HL-60 (cell line): ENCODE measurements around the gene TRIO.

Experiments
- DNase-seq, 2 experiments: peaks; one replicate each; pipeline ENCODE4 v3.0.0-alpha.2; 2010 to 2020; ENCODE audit warnings: low read depth in 1 of 2, low spot score in 1 of 2
- H3K27ac ChIP-seq: fragments of 250-450 bp; sonication (Bioruptor Pico); replicated peaks from 2 replicates; pipeline ENCODE4 v1.5.1; 2020; ENCODE audit warnings: mild to moderate bottlenecking, moderate library complexity
- H3K27me3 ChIP-seq: fragments of 250-450 bp; sonication (Bioruptor Pico); 2 replicates; pipeline ENCODE4 v1.5.1; 2021; ENCODE audit warnings: mild to moderate bottlenecking, moderate library complexity; ENCODE audit not compliant: insufficient read depth, poor library complexity, severe bottlenecking
- H3K4me3 ChIP-seq: replicated peaks from 2 replicates; pipeline ENCODE4 v1.5.1; 2011; ENCODE audit warnings: mild to moderate bottlenecking, control low read depth, low read length; ENCODE audit not compliant: insufficient read depth
- GABPA ChIP-seq: IDR thresholded peaks from 2 replicates; pipeline ENCODE4 v1.6.1; 2012; ENCODE audit warnings: low read depth
- POLR2AphosphoS5 ChIP-seq: IDR thresholded peaks from 2 replicates; pipeline ENCODE4 v1.6.1; 2012; ENCODE audit warnings: low read depth
- SPI1 ChIP-seq: IDR thresholded peaks from 2 replicates; pipeline ENCODE4 v1.6.1; 2012; ENCODE audit warnings: low read depth, mild to moderate bottlenecking, borderline replicate concordance
- TF ChIP-seq, protein P1 (sequence below): IDR thresholded peaks from 2 replicates; pipeline ENCODE4 v1.6.1; 2012; ENCODE audit warnings: low read depth; ENCODE audit not compliant: insufficient replicate concordance
- TF ChIP-seq, protein P2 (sequence below): IDR thresholded peaks from one replicate; pipeline ENCODE4 v1.5.1; 2011; ENCODE audit warnings: low read length, control low read depth, inconsistent platforms; ENCODE audit not compliant: insufficient read depth

Gene TRIO

DNA sequence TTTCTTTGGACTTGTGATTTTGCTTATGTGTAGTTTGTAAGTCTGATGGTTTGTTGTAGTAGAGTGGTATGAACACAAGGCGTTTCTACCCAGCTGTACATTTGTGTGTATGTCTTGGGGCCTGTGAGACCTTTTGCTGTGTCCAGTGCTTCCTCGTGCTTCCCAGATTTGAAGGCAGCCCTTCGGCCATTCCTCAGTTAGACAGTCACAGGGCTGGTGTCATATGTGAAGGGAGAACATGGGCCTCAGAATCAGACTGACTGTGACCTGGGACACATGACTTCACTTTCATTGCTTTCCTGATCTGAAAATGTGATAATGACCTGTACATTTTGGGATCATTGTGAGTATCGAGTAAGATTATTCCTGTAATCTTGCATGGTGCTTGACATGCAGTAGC, 140.0 kb downstream of the TRIO start:
- no peak overlapping the region for H3K4me3 ChIP-seq
- DNase-seq = no peak
- no peaks in the 10 kb centered on the region for H3K27me3 ChIP-seq
- TF ChIP-seq, protein P1, sequence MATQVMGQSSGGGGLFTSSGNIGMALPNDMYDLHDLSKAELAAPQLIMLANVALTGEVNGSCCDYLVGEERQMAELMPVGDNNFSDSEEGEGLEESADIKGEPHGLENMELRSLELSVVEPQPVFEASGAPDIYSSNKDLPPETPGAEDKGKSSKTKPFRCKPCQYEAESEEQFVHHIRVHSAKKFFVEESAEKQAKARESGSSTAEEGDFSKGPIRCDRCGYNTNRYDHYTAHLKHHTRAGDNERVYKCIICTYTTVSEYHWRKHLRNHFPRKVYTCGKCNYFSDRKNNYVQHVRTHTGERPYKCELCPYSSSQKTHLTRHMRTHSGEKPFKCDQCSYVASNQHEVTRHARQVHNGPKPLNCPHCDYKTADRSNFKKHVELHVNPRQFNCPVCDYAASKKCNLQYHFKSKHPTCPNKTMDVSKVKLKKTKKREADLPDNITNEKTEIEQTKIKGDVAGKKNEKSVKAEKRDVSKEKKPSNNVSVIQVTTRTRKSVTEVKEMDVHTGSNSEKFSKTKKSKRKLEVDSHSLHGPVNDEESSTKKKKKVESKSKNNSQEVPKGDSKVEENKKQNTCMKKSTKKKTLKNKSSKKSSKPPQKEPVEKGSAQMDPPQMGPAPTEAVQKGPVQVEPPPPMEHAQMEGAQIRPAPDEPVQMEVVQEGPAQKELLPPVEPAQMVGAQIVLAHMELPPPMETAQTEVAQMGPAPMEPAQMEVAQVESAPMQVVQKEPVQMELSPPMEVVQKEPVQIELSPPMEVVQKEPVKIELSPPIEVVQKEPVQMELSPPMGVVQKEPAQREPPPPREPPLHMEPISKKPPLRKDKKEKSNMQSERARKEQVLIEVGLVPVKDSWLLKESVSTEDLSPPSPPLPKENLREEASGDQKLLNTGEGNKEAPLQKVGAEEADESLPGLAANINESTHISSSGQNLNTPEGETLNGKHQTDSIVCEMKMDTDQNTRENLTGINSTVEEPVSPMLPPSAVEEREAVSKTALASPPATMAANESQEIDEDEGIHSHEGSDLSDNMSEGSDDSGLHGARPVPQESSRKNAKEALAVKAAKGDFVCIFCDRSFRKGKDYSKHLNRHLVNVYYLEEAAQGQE = no peak
- TF ChIP-seq POLR2AphosphoS5 (no peak), GABPA (no peak), SPI1 (no peak)
- TF ChIP-seq, protein P2, sequence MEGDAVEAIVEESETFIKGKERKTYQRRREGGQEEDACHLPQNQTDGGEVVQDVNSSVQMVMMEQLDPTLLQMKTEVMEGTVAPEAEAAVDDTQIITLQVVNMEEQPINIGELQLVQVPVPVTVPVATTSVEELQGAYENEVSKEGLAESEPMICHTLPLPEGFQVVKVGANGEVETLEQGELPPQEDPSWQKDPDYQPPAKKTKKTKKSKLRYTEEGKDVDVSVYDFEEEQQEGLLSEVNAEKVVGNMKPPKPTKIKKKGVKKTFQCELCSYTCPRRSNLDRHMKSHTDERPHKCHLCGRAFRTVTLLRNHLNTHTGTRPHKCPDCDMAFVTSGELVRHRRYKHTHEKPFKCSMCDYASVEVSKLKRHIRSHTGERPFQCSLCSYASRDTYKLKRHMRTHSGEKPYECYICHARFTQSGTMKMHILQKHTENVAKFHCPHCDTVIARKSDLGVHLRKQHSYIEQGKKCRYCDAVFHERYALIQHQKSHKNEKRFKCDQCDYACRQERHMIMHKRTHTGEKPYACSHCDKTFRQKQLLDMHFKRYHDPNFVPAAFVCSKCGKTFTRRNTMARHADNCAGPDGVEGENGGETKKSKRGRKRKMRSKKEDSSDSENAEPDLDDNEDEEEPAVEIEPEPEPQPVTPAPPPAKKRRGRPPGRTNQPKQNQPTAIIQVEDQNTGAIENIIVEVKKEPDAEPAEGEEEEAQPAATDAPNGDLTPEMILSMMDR = no peak
- no peak overlapping the region for H3K27ac ChIP-seq

DNA sequence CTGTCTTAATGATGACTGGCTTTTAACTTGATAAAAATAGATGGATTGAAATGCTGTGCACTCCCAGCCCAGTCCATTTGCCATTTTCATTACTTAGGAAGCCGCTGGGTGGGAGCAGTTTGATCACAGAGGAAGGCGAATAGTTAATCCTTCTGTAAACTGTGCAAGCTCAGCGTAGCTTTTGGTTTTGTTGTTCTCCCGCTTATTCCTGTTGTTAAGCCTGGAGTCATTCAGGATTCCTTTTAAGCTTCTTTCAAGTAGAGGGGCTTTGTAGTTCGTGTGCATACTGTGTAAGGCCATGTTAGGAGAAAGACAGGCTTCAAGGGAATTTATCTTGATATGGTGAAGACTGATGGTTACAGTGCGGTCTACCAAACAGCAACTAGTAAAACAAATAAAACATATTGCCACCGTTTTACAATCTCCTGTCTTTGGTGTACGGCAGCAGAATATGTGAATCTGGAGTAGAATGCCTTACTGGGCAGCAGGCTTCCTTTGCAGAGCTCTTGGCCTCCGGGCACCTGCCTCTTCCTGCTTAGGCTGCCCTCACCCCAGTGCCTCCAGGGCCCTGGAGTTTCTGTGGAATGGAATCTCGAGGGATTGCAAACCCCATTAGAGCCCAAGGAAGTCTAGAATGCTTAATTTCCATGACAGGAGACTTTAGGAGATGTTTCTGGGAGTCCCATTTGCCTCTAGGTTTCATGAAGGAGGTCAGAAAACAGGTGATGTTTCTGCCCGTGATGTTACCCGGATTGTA, 141.4 kb downstream of the TRIO start:
- no peak overlapping the region for H3K4me3 ChIP-seq
- TF ChIP-seq POLR2AphosphoS5 (no peak), GABPA (no peak), SPI1 (no peak)
- TF ChIP-seq, protein P1 = no peak
- TF ChIP-seq, protein P2 = no peak

DNA sequence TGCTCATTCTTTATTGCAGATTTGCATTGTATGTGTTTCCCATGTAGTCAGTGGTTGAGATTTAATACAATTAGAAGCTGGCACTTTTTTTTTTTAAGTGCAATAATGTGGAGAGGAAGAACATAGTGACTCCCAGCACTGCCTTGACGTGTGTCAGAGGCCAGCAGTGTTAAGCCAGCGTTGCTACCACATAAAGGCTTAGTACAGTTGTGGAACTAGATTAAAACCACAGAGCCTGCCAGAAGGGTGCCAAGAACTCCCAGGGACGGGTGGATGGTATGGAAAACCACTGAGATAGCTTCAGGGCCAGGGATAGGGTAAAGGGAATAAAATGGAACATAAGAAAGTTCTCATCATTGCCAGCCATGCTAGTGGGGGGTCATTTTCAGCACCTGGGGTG, 142.9 kb downstream of the TRIO start:
- DNase-seq = no peak
- H3K27me3 ChIP-seq = no peaks in the 10 kb centered on the region
- TF ChIP-seq GABPA (no peak), POLR2AphosphoS5 (no peak), SPI1 (no peak)
- TF ChIP-seq, protein P1 = no peak
- TF ChIP-seq, protein P2 = no peak
- H3K27ac ChIP-seq = no peak overlapping the region
- H3K4me3 ChIP-seq = no peak overlapping the region

More for the DNA sequence above, 141.4 kb downstream of the TRIO start:
- no peak overlapping the region for H3K27ac ChIP-seq
- no peaks in the 10 kb centered on the region for H3K27me3 ChIP-seq
- no peak for DNase-seq
